Measurements from ENCODE around the gene KLHL26.

DNA sequence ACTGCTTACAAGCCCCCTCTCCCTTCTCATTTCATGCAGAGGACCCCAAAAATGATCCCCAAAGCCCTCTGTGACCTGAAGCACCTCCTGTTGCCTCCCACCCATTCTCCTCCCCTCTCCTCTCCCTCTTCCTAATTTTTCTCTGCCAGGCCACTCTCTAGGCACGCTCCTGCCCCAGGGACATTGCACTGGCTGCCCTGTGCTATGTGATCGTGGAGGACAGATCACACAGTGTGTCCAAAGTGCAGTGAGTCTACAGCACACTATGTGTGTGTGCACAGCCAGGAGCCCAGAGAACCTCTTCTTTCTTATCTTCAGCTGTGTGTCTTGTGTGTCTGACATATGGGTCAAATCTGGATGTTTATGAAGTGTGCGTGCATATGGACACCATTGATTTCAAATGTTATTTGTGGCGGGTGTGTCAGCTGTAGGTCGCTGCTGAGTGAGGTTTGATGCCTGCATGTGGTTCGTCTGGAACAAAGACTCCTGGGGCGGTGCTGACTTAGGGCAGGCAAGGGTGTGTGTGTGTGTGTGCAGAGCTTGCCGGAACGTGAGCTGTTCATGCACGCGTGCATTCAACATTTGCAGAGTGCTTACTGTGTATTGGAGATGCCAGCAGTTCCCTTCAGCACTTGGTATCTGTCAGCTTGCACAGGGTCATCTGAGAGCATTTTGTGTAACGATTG, 2.1 kb upstream of the KLHL26 start:
- TF ChIP-seq, protein P1, sequence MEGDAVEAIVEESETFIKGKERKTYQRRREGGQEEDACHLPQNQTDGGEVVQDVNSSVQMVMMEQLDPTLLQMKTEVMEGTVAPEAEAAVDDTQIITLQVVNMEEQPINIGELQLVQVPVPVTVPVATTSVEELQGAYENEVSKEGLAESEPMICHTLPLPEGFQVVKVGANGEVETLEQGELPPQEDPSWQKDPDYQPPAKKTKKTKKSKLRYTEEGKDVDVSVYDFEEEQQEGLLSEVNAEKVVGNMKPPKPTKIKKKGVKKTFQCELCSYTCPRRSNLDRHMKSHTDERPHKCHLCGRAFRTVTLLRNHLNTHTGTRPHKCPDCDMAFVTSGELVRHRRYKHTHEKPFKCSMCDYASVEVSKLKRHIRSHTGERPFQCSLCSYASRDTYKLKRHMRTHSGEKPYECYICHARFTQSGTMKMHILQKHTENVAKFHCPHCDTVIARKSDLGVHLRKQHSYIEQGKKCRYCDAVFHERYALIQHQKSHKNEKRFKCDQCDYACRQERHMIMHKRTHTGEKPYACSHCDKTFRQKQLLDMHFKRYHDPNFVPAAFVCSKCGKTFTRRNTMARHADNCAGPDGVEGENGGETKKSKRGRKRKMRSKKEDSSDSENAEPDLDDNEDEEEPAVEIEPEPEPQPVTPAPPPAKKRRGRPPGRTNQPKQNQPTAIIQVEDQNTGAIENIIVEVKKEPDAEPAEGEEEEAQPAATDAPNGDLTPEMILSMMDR (optimal IDR thresholded peaks at IDR 0.05 in 1 of 3, IDR thresholded peaks at IDR 0.05 in 1 of 3, conservative IDR thresholded peaks at IDR 0.05 in 1 of 3; ENCODE audit: extremely low read depth in 1 of 3, insufficient read depth in 2 of 3, low read length in 3 of 3) = no peak
- no peak for TF ChIP-seq EZH2 (IDR thresholded peaks at IDR 0.05; ENCODE audit: low read length)
